ENCODE data around the gene ANGPT4.

ANGPT4 gene

DNA sequence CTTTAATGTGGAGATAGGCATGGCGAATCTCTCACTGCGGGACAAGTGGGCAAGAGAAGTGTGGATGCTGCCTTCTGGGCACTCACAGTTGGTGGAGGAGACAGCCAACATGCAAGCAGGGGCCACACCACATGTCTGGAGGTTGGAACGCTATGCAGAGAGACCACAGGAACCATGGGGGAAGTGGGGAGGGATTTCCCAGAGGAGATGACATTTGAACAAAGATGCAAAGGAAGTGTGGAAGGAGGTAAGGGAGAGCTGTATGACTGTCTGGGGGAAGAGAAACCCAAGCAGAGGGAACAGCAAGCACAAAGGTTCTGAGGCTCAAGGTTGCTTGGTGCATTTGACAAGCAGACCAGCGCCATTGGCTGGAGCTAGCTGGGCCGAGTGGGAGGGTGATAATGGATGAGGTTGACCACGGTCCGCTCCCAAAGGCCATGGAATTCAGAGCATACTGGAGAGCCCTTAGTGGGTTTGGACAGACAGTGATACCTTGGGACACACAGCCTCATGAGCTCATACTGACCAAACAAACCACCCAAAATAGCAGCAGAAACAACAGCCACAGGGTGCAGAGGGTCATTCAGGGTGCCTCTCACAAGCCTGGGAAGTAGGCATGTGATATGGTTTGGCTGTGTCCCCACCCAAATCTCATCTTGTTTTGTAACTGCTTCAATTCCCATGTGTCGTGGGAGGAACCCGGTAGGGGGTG is 90.3 kb downstream of the ANGPT4 start:
- DNase-seq (ENCODE audit: low read depth in 2 of 2) = no peak

DNA sequence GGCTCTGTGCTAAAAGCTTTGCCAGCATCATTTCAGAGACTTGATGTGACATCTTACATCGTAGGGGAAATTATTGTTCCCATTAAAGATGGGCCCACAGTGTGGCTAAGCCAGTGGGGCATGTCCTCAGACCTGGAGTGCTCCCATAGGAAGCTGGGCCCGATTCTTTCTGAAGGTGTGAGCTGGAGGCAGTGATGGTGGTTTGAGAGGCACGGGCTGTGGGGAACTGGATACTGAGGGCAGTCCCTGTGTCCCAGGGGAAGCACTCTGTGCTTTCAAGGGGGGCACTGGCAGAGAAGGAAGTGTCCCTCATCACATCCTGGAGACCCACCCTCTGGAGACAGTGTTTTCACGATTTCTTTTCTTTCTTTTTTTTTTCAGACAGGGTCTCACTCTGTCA is 91.2 kb downstream of the ANGPT4 start:
- DNase-seq (ENCODE audit: low read depth in 2 of 2) = no peak

DNA sequence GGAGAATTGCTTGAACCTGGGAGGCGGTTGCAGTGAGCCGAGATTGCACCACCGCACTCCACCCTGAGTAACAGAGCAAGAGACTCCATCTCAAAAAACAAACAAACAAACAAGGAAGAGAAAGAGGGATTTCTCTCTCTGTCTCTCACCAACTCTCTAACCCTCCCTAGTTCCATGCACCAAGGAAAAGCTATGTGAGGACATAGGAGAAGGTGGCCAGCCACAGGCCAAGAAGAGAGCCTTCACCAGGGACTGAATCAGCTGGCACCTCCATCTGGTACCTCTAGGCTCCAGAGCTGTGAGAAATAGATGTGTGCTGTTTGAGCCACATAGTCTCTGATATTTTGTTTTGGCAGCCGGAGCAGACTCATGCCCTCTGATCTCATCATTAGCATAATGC is 91.6 kb downstream of the ANGPT4 start:
- no peak for DNase-seq (ENCODE audit: low read depth in 2 of 2)

DNA sequence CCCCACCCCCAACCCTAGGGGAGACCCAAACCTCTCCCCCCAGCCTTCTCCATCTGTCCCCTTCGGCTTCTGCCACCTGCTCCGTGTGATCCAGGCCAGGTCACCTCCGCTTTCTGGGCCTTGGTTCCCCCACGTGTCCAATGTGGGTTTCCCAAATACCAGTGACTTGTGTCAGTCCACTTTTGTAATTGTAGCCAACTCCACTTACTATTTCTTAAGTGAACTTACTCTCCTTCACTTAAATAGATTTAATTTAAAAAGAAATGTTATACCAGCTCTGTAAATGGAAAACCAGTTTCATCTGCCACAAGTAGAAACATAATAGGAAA is 92.6 kb downstream of the ANGPT4 start:
- DNase-seq (ENCODE audit: low read depth in 2 of 2) = no peak

DNA sequence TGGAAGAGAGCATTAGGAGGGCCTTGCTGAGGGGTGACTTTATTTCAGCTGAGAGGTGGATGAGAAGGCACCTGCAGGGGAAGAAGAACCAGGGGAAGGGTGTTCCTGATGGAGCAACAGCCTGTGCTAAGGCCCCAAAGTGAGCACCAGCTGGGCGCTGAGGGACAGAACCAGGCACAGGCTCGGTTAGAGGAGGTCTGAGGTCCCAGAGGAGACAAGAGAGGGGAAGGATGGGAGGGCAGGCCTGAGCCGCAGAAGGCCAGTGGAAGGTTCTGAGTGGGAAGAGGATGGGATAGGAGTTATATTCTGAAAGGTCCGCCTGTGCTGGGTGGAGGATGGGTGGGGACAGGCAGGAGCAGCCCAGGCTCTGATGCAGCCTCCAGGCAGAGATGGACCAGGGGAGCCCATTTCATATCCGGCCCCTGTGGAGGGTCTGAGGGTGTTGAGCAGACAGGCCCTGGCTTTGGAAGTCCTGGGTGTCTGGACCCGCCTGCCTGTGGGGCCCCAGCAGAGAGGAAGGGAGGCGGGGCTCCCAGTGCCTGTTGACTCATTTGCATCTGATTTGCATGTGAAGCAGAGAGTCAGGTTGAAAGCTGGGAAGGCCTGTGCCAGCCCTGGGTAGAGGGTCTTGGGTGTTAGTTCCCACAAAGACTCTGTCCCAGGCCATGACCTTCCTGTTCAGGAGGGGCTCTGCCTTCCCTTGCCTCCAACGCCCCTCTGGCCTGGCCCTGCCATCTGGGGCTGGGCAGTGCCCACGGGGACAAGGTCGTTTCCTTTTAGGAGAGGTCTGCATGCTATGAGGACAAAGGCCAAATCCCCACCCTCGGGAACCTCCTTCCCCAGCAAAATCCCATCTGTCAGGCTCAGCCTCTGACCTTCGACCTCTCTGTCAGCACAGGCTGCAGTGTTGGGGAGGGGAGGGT is 93.2 kb downstream of the ANGPT4 start:
- no peak for DNase-seq (ENCODE audit: low read depth in 2 of 2)

DNA sequence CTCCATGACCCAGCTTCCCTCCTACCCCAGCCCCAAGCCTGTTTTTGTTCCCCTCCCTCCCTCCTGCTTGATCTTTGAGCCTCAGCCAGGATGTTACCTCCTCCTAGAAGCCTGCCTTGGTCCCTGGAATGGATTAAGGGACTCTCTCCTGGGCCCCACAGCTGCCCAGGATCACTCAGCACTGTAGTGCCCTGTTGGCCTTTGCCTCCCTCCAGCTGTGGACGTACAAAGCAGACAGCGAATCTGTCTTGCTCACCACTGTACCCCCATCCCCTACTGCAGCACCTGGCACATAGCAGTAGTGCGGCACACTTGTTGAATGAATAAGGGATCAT is 94.4 kb downstream of the ANGPT4 start:
- no peak for DNase-seq (ENCODE audit: low read depth in 2 of 2)

DNA sequence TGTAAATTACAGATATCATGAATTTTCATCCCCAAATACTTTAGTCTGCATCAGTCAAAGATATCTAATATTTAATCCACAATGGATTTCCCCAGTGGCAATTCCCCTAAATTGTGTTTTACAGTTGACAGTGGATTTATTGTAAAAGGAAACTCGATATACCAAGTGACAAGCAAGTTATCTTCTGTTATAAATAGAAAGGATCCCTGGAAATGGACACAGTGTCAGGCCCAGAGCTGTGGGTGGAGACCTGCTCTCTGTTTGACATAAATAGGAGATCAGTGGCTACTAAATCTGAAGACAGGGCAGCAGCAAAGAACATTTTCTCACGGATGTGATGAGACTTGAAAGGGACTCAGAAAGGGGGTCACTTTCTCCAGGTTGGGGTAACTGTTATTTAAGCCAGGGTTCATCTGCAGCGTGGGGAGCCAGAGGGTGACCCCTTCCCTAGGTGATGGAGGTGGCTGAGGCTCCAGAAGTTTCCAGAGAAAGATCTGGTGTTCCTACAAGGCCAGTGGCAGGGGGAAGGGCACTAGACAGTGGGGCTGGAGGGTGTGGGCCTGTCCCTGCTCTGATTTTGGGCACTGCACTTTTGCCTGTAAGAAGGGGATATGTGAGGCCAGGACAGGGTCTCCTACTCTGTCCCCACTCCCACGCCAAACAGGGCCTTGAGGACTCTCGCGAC is 94.9 kb downstream of the ANGPT4 start:
- DNase-seq (ENCODE audit: low read depth in 2 of 2) = no peak

DNA sequence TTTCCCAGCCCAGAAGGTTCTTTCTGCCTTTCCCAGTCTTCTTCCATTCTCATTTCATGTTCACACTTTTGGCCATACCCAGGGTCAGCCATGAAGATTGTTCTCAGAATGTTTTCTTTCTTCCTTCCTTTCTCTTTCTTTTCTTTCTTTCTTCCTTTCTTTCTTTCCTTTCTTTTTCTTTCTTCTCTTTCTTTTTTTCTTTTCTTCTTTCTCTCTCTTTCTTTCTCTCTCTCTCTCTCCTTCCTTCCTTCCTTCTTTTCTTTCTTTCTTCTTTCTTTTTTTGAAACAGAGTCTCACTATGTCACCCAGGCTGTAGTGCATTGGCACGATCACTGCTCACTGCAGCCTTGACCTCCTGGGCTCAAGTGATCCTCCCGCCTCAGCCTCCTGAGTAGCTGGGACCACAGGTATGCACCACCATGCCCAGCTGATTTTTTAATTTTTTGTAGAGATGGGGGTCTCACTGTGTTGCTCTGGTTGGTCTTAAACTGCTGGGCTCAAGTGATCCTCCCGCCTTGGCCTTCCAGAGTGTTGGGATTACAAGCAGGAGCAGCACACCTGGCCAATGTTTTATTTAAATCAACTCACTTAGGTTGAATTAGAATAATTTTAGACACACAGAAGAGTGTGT is 95.7 kb downstream of the ANGPT4 start:
- no peak for DNase-seq (ENCODE audit: low read depth in 2 of 2)

Data from fibroblast of skin of left biceps (primary cell).